HepG2 (cell line): Measurements from ENCODE around the gene KRT6C. TPM values are rescaled to one million over a fixed set of nuclear protein-coding genes. Genes with fewer than 3 reads are reported as not detected.

ENCODE experiments used
- ATAC-seq: fragments of 200-7000 bp; cut with Tn5 transposase; 3 replicates; pipeline ENCODE4 v1.9.1; 2020; ENCODE audit warnings: mild to moderate bottlenecking, moderate library complexity
- BruUV-seq: library from RNA; stranded (reverse); fragments of 400-500 nt; replicated peaks from 2 replicates; lab custom pipeline; 2021; lab: Mats Ljungman, UMichigan
- CTCF ChIA-PET: fragments of 300-600 bp; formaldehyde crosslinking; extraction: SDS; loops from one replicate; lab custom pipeline; 2021; ENCODE audit warnings: low total read pairs, inconsistent platforms, low intra/inter-chr PET ratio; lab: Yijun Ruan, JAX
- POLR2A ChIA-PET: fragments of 350-600 bp; sonication (Branson Sonifier 250); formaldehyde crosslinking; loops from one replicate; lab custom pipeline; 2020; ENCODE audit warnings: antibody characterized with exemption, inconsistent platforms; lab: Yijun Ruan, JAX
- DNase-seq: peaks from one replicate; pipeline ENCODE4 v3.0.0-alpha.2; 2015; ENCODE audit warnings: low spot score
- FAIRE-seq: peaks from 3 replicates; lab custom pipeline; 2011; peaks lifted over from hg19 to GRCh38; lab: Jason Lieb, UNC
- H2AFZ ChIP-seq: one replicate; pipeline ENCODE4 v1.6.1; 2011; ENCODE audit warnings: low read length, inconsistent platforms
- H3K27ac ChIP-seq: fragments of 300-600 bp; 3 replicates; pipeline ENCODE4 v1.8.0; 2011; ENCODE audit warnings: mixed run types, mild to moderate bottlenecking, mixed read lengths, low read length, inconsistent platforms; ENCODE audit not compliant: insufficient read depth; ENCODE audit errors: extremely low read length
- H3K27me3 ChIP-seq, 2 experiments: fragments of 200-600 bp in 1 of 2; 2 replicates in 1 of 2; 3 replicates in 1 of 2; pipeline versions ENCODE4 v1.6.0 to v1.8.0; 2011; ENCODE audit warnings: low read length in 2 of 2, mild to moderate bottlenecking in 2 of 2, moderate library complexity in 2 of 2, inconsistent platforms in 1 of 2; ENCODE audit not compliant: insufficient read depth in 2 of 2, control insufficient read depth in 1 of 2
- H3K36me3 ChIP-seq, 2 experiments: fragments of 200-600 bp in 1 of 2; replicated peaks in 1 of 2; 2 replicates in 1 of 2; 3 replicates in 1 of 2; pipeline versions ENCODE4 v1.5.1 to v1.8.0; 2011; ENCODE audit warnings: low read length in 2 of 2, inconsistent platforms in 1 of 2; ENCODE audit not compliant: insufficient read depth in 2 of 2, control insufficient read depth in 1 of 2
- H3K4me1 ChIP-seq: 2 replicates; pipeline ENCODE4 v1.5.1; 2012; ENCODE audit warnings: low read length, inconsistent platforms; ENCODE audit not compliant: insufficient read depth
- H3K4me2 ChIP-seq: 2 replicates; pipeline ENCODE4 v1.6.0; 2011; ENCODE audit warnings: low read depth, low read length, inconsistent platforms
- H3K4me3 ChIP-seq, 3 experiments: fragments of 200-600 bp in 1 of 3; sonication (generic), shearing (Covaris generic) in 1 of 3; replicated peaks in 1 of 3; 2 replicates each; pipeline ENCODE4 v1.5.1; 2011 to 2016; ENCODE audit warnings: low read length in 3 of 3, inconsistent platforms in 2 of 3, low read depth in 2 of 3, mild to moderate bottlenecking in 2 of 3, control low read depth in 1 of 3, mixed read lengths in 1 of 3; ENCODE audit not compliant: insufficient read depth in 1 of 3
- H3K79me2 ChIP-seq: one replicate; pipeline ENCODE4 v1.6.1; 2011; ENCODE audit warnings: low read length, inconsistent platforms; ENCODE audit not compliant: insufficient read depth
- H3K9ac ChIP-seq: 2 replicates; pipeline ENCODE4 v1.6.0; 2011; ENCODE audit warnings: mild to moderate bottlenecking, low read depth, low read length, inconsistent platforms; ENCODE audit not compliant: insufficient read depth
- H3K9me3 ChIP-seq: 2 replicates; pipeline ENCODE4 v1.5.1; 2012; ENCODE audit warnings: mild to moderate bottlenecking, low read length
- H4K20me1 ChIP-seq: 2 replicates; pipeline ENCODE4 v1.6.0; 2011; ENCODE audit warnings: inconsistent platforms, mild to moderate bottlenecking, low read length, moderate library complexity; ENCODE audit not compliant: insufficient read depth
- CBX2 ChIP-seq, 2 experiments: fragments of 200-600 bp in 1 of 2; sonication (generic); formaldehyde crosslinking in 1 of 2; IDR thresholded peaks; 2 replicates each; pipeline versions ENCODE4 v1.7.0 to v1.8.1; 2018 to 2022; ENCODE audit warnings: low read depth in 2 of 2, low read length in 1 of 2, mild to moderate bottlenecking in 1 of 2, missing genetic modification reagents in 1 of 2
- EZH2 ChIP-seq: conservative IDR thresholded peaks from 2 replicates; pipeline ENCODE4 v1.6.1; 2012; ENCODE audit warnings: mild to moderate bottlenecking, low read depth, low read length, moderate library complexity
- HMG20B ChIP-seq: conservative IDR thresholded peaks from 2 replicates; pipeline ENCODE4 v1.6.1; 2016; ENCODE audit warnings: missing genetic modification reagents, missing compliant biosample characterization
- JUN ChIP-seq: sonication (generic); formaldehyde crosslinking; IDR thresholded peaks from 2 replicates; pipeline ENCODE4 v1.4.0; 2020; ENCODE audit warnings: mild to moderate bottlenecking, missing genetic modification reagents
- MIXL1 ChIP-seq: IDR thresholded peaks from 2 replicates; pipeline ENCODE4 v1.6.1; 2016
- NCOR1 ChIP-seq: fragments of 200-600 bp; sonication (generic); IDR thresholded peaks from 2 replicates; pipeline ENCODE4 v1.7.0; 2017; ENCODE audit warnings: antibody characterized with exemption, low read length, borderline replicate concordance
- NR2C2 ChIP-seq: sonication (generic); formaldehyde crosslinking; IDR thresholded peaks from 2 replicates; pipeline ENCODE4 v1.4.0; 2020; ENCODE audit warnings: missing genetic modification reagents, mild to moderate bottlenecking, moderate library complexity, borderline replicate concordance
- NR3C1 ChIP-seq: sonication (generic); formaldehyde crosslinking; IDR thresholded peaks from 2 replicates; pipeline ENCODE4 v1.4.0; 2020; ENCODE audit warnings: missing genetic modification reagents
- PBX3 ChIP-seq: sonication (generic); formaldehyde crosslinking; IDR thresholded peaks from 2 replicates; pipeline ENCODE4 v1.8.1; 2023; ENCODE audit warnings: missing genetic modification reagents, inconsistent platforms, borderline replicate concordance
- XBP1 ChIP-seq: sonication (generic); formaldehyde crosslinking; IDR thresholded peaks from 2 replicates; pipeline ENCODE4 v1.5.0; 2020; ENCODE audit warnings: missing genetic modification reagents
- ZBTB42 ChIP-seq: sonication (generic); formaldehyde crosslinking; IDR thresholded peaks from 2 replicates; pipeline ENCODE4 v1.5.0; 2020; ENCODE audit warnings: mild to moderate bottlenecking, missing genetic modification reagents
- ZFP41 ChIP-seq: sonication (generic); formaldehyde crosslinking; IDR thresholded peaks from 2 replicates; pipeline ENCODE4 v1.4.0; 2020; ENCODE audit warnings: mild to moderate bottlenecking, missing genetic modification reagents, borderline replicate concordance
- ZNF225 ChIP-seq: sonication (generic); formaldehyde crosslinking; IDR thresholded peaks from 2 replicates; pipeline ENCODE4 v1.4.0; 2020; ENCODE audit warnings: mild to moderate bottlenecking, missing genetic modification reagents
- ZNF317 ChIP-seq: sonication (generic); formaldehyde crosslinking; IDR thresholded peaks from 2 replicates; pipeline ENCODE4 v1.5.0; 2020; ENCODE audit warnings: mild to moderate bottlenecking, missing genetic modification reagents
- ZNF331 ChIP-seq: sonication (generic); formaldehyde crosslinking; IDR thresholded peaks from 2 replicates; pipeline ENCODE4 v1.4.0; 2020; ENCODE audit warnings: missing genetic modification reagents
- ZNF574 ChIP-seq: sonication (generic); formaldehyde crosslinking; IDR thresholded peaks from 2 replicates; pipeline ENCODE4 v1.4.0; 2020; ENCODE audit warnings: missing genetic modification reagents
- WGBS: methylation state at CpG from one replicate; pipeline ENCODE4 v1.1.6; 2017; ENCODE audit warnings: low lambda C conversion rate; 5-methylcytosine and 5-hydroxymethylcytosine counted together
- in situ Hi-C: cut with HindIII; loops from 2 replicates; pipeline ENCODE4 v1.10.0; 2017; ENCODE audit warnings: low pct_unique_long_range_greater_than_20kb; ENCODE audit not compliant: extremely low pct_ligation_motif_present
- intact Hi-C: fragments of 100-400 bp; cut with micrococcal nuclease; formaldehyde crosslinking; loops from one replicate; pipeline ENCODE4 v1.10.0; 2022; ENCODE audit not compliant: unreplicated experiment
- polyA plus RNA-seq, 8 experiments: library from polyadenylated mRNA; depleted of rRNA in 3 of 8; stranded (reverse) in 7 of 8; unstranded in 1 of 8; fragments of >200 nt; fragmentation: Illumina TruSeq in 4 of 8; extraction: Trizol in 4 of 8; gene quantifications; 2 replicates each; pipeline versions ENCODE4 v1.2.1 to v1.2.3, GENCODE V29; 2011 to 2016; ENCODE audit warnings: low read depth in 4 of 8, missing spikeins in 1 of 8, mixed read lengths in 1 of 8; ENCODE audit not compliant: insufficient read depth in 1 of 8
- total RNA-seq, 5 experiments: library from RNA; depleted of rRNA; stranded (reverse); fragments of >200 nt; fragmentation: Illumina TruSeq; extraction: Trizol; gene quantifications; 2 replicates each; pipeline ENCODE4 v1.2.3, GENCODE V29; 2016; ENCODE audit warnings: low read depth in 1 of 5
- TF ChIP-seq, protein P1 (sequence below): sonication (generic); formaldehyde crosslinking; IDR thresholded peaks from 2 replicates; pipeline ENCODE4 v1.4.0; 2020; ENCODE audit warnings: missing genetic modification reagents

KRT6C gene
- total and polyA plus RNA-seq, 2 of the 13 experiments (the other 11 are each of a cell fraction or from before 2014, with no cell fraction given): 0.03 TPM; not detected in 1

DNA sequence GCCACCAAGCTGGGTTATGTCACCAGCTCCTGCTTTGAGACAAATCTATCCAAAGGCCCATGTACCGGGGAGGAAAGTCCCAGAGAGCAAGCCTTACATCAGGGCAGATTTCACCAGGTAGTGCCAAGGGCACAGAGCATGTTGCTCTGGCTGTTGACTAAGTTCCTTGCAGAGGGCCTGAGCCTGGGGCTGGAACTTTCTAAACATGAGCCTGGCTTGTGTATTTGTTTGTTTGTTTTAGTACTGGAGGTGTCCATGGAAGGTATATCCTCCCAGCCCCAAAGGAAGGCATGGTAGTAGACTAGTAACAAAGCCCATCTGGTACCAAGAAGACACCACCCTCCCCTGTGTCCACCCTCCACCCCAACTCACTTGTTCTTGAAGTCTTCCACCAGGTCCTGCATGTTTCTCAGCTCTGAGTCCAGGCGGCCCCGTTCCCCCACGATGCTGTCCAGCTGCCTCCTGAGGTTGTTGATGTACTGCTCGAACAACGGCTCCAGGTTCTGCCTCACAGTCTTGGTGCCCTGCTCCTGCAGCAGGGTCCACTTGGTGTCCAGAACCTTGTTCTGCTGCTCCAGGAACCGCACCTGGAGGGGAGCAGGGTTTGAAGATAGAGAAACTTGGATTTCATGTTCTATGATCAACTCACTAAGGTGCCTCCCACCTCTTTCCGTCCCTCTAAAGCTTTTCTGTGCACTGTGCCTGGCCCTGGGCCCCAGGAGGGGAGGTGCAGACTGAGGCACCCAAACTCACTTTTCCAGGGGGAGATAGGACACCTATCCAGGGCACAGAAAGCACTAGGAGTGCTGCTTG lies 45.2 kb upstream of the KRT6C start:
- TF ChIP-seq ZNF331 (CRISPR knock-in tag): no peak
- no peak for TF ChIP-seq EZH2
- no peak for TF ChIP-seq NR2C2 (CRISPR knock-in tag)
- TF ChIP-seq ZNF574 (CRISPR knock-in tag): no peak
- TF ChIP-seq JUN (CRISPR knock-in tag): no peak
- TF ChIP-seq PBX3 (CRISPR knock-in tag): no peak
- no peak for TF ChIP-seq NR3C1 (CRISPR knock-in tag)
- TF ChIP-seq NCOR1: no peak
- TF ChIP-seq, protein P1, sequence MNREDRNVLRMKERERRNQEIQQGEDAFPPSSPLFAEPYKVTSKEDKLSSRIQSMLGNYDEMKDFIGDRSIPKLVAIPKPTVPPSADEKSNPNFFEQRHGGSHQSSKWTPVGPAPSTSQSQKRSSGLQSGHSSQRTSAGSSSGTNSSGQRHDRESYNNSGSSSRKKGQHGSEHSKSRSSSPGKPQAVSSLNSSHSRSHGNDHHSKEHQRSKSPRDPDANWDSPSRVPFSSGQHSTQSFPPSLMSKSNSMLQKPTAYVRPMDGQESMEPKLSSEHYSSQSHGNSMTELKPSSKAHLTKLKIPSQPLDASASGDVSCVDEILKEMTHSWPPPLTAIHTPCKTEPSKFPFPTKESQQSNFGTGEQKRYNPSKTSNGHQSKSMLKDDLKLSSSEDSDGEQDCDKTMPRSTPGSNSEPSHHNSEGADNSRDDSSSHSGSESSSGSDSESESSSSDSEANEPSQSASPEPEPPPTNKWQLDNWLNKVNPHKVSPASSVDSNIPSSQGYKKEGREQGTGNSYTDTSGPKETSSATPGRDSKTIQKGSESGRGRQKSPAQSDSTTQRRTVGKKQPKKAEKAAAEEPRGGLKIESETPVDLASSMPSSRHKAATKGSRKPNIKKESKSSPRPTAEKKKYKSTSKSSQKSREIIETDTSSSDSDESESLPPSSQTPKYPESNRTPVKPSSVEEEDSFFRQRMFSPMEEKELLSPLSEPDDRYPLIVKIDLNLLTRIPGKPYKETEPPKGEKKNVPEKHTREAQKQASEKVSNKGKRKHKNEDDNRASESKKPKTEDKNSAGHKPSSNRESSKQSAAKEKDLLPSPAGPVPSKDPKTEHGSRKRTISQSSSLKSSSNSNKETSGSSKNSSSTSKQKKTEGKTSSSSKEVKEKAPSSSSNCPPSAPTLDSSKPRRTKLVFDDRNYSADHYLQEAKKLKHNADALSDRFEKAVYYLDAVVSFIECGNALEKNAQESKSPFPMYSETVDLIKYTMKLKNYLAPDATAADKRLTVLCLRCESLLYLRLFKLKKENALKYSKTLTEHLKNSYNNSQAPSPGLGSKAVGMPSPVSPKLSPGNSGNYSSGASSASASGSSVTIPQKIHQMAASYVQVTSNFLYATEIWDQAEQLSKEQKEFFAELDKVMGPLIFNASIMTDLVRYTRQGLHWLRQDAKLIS: no peak
- TF ChIP-seq MIXL1 (CRISPR knock-in tag): no peak
- no peak for TF ChIP-seq ZBTB42 (CRISPR knock-in tag)
- no peak for TF ChIP-seq ZNF225 (CRISPR knock-in tag)
- TF ChIP-seq HMG20B (CRISPR knock-in tag): no peak
- no peak for TF ChIP-seq ZNF317 (CRISPR knock-in tag)
- TF ChIP-seq CBX2 (IDR thresholded peaks at IDR 0.05; ENCODE audit: low read depth, low read length): no peak
- no peak for TF ChIP-seq CBX2 (CRISPR knock-in tag; IDR thresholded peaks at IDR 0.05; ENCODE audit: low read depth)
- no peak for TF ChIP-seq XBP1 (CRISPR knock-in tag)
- TF ChIP-seq ZFP41 (CRISPR knock-in tag): no peak
- Histone ChIP-seq H3K79me2 (no peaks in the 10 kb centered on the region), H4K20me1 (no peaks in the 10 kb centered on the region), H3K4me1 (no peaks in the 10 kb centered on the region), H3K4me3 (no peak overlapping the region), H3K4me2 (no peak overlapping the region), H3K36me3 (no peaks in the 10 kb centered on the region), H3K9ac (no peak overlapping the region), H3K9me3 (no peaks in the 10 kb centered on the region), H3K27me3 (peaks cover 2 to 8% of the 10 kb centered on the region in 2 experiments; a peak in 3 of 5 replicates), H2AFZ (no peak overlapping the region), H3K27ac (no peak overlapping the region)
- 8% methylated on average over 7 of the region's 8 CpGs for WGBS
- intact Hi-C loops (no loop called here), in situ Hi-C loops (no loop called here)
- no peak for FAIRE-seq
- CTCF ChIA-PET: no interaction called here
- POLR2A ChIA-PET: no interaction called here
- no TSS peak for BruUV-seq
- ATAC-seq: no peak
- DNase-seq: no peak
